Mammary epithelial cell (primary cell): ENCODE results near the gene PCGF1.

Experiments used
- CTCF ChIP-seq, 2 donors: IDR thresholded peaks in 1 of 2; conservative IDR thresholded peaks in 1 of 2; 2 replicates each; pipeline ENCODE4 v1.5.1; 2011 to 2012; ENCODE audit warnings: inconsistent platforms in 2 of 2, low read length in 2 of 2, mild to moderate bottlenecking in 2 of 2, control low read depth in 1 of 2, low read depth in 1 of 2; ENCODE audit not compliant: insufficient read depth in 1 of 2; ENCODE audit errors: extremely low read depth in 1 of 2
- EZH2 ChIP-seq: IDR thresholded peaks from 2 replicates; pipeline ENCODE4 v1.6.1; 2012; ENCODE audit warnings: low read length, inconsistent platforms, borderline replicate concordance

GRCh38 chr2:74500578-74500946 is 6.9 kb downstream of the PCGF1 start:
- no peak for TF ChIP-seq CTCF (conservative IDR thresholded peaks at IDR 0.05 in 1 of 2, IDR thresholded peaks at IDR 0.05 in 1 of 2; ENCODE audit: extremely low read depth in 1 of 2, insufficient read depth in 1 of 2, low read depth in 1 of 2, low read length in 2 of 2)
- no peak for TF ChIP-seq EZH2
